Thoracic aorta (tissue), 2 donors: ENCODE measurements around the gene HEXD. TPM values are rescaled to one million over a fixed set of nuclear protein-coding genes. Genes with fewer than 3 reads are reported as not detected.
"Not testable (repeated sequence)": the region's sequence is repeated elsewhere in the genome, so short reads cannot be mapped to it uniquely, and the experiment has no call there.

Source experiments
- ATAC-seq: fragments of 150-250 bp; one replicate; pipeline ENCODE4 v1.8.0; 2017; ENCODE audit warnings: low read depth; ENCODE audit not compliant: insufficient number of reproducible peaks, low FRiP score
- DNase-seq: peaks from one replicate; pipeline ENCODE4 v3.0.0-alpha.2; 2020; ENCODE audit warnings: low spot score
- H3K27ac ChIP-seq, 2 donors: fragments of 200-600 bp; sonication (generic); 1 replicate in 1 of 2; 2 replicates in 1 of 2; pipeline ENCODE4 v1.5.1; 2016; ENCODE audit warnings: mild to moderate bottlenecking in 2 of 2, moderate library complexity in 2 of 2
- H3K27me3 ChIP-seq: fragments of 200-600 bp; sonication (generic); replicated peaks from 2 replicates; pipeline ENCODE4 v1.6.0; 2016; ENCODE audit warnings: mild to moderate bottlenecking; ENCODE audit not compliant: insufficient read depth
- H3K36me3 ChIP-seq: fragments of 200-600 bp; sonication (generic); one replicate; pipeline ENCODE4 v1.5.1; 2016
- H3K4me1 ChIP-seq, 2 donors: fragments of 200-600 bp; sonication (generic); 1 replicate in 1 of 2; 2 replicates in 1 of 2; pipeline versions ENCODE4 v1.5.1 to v1.6.0; 2016; ENCODE audit warnings: low read depth in 2 of 2, mild to moderate bottlenecking in 1 of 2; ENCODE audit not compliant: control insufficient read depth in 1 of 2
- H3K4me3 ChIP-seq: fragments of 200-600 bp; sonication (generic); 2 replicates; pipeline ENCODE4 v1.5.1; 2016; ENCODE audit warnings: mild to moderate bottlenecking
- H3K9me3 ChIP-seq: fragments of 200-600 bp; sonication (generic); 2 replicates; pipeline ENCODE4 v1.5.1; 2016
- CTCF ChIP-seq: fragments of 200-600 bp; sonication (generic); IDR thresholded peaks from one replicate; pipeline ENCODE4 v1.5.1; 2019; ENCODE audit warnings: antibody characterized with exemption
- total RNA-seq, 2 donors: library from RNA; depleted of rRNA; stranded (reverse); fragments of >200 nt; gene quantifications; one replicate each; pipeline versions ENCODE4 v1.1.0 to v1.2.3, GENCODE V29; 2016

HEXD gene
- total RNA-seq, 2 donors from 2014 or later = 31.4 to 34.7 TPM

GRCh38 chr17:82376042-82376730 is 42.0 kb upstream of the HEXD start:
- TF ChIP-seq CTCF = no peak
- Histone ChIP-seq H3K36me3 (no peaks in the 10 kb centered on the region), H3K27ac (no peak overlapping the region), H3K4me1 (peaks cover 0 to 36% of the 10 kb centered on the region in 2 donors), H3K9me3 (no peaks in the 10 kb centered on the region), H3K27me3 (peaks cover 22% of the 10 kb centered on the region), H3K4me3 (no peak overlapping the region)
- DNase-seq (no peak), ATAC-seq (no peak)

GRCh38 chr17:82377294-82377693 is 40.9 kb upstream of the HEXD start:
- peaks cover 19% of the 10 kb centered on the region for H3K27me3 ChIP-seq
- not testable (repeated sequence) for ATAC-seq

GRCh38 chr17:82377924-82378740 is 40.0 kb upstream of the HEXD start:
- no peak overlapping the region for H3K27ac ChIP-seq
- peaks cover 0 to 30% of the 10 kb centered on the region in 2 donors for H3K4me1 ChIP-seq
- H3K4me3 ChIP-seq = no peak overlapping the region
- DNase-seq (no peak), ATAC-seq (no peak)
- H3K9me3 ChIP-seq = no peaks in the 10 kb centered on the region
- no peaks in the 10 kb centered on the region for H3K36me3 ChIP-seq
- peaks cover 11% of the 10 kb centered on the region for H3K27me3 ChIP-seq
- no peak for TF ChIP-seq CTCF

More at GRCh38 chr17:82377294-82377693, 40.9 kb upstream of the HEXD start:
- H3K9me3 ChIP-seq, H3K36me3 ChIP-seq, DNase-seq, H3K4me3 ChIP-seq, H3K27ac ChIP-seq: not testable (repeated sequence)
- peaks cover 0 to 30% of the 10 kb centered on the region in 2 donors for H3K4me1 ChIP-seq

GRCh38 chr17:82378741-82379021 is 39.5 kb upstream of the HEXD start:
- Histone ChIP-seq H3K27ac (no peak overlapping the region), H3K4me3 (no peak overlapping the region), H3K9me3 (no peaks in the 10 kb centered on the region), H3K4me1 (peaks cover 0 to 30% of the 10 kb centered on the region in 2 donors), H3K27me3 (peaks cover 6% of the 10 kb centered on the region), H3K36me3 (no peaks in the 10 kb centered on the region)
- TF ChIP-seq CTCF = no peak
- ATAC-seq (no peak), DNase-seq (no peak)

- TF ChIP-seq CTCF = no peak
- H3K4me3 ChIP-seq = peak overlapping the region; percentile 54
- H3K9me3 ChIP-seq = no peaks in the 10 kb centered on the region
- no peaks in the 10 kb centered on the region for H3K27me3 ChIP-seq
- ATAC-seq (no peak), DNase-seq (no peak)
- H3K36me3 ChIP-seq = no peaks in the 10 kb centered on the region
- H3K27ac ChIP-seq = no peak overlapping the region
- peaks cover 14 to 54% of the 10 kb centered on the region in 2 donors for H3K4me1 ChIP-seq
Observed at GRCh38 chr17:82380860-82381702, 37.1 kb upstream of the HEXD start.

- H3K27me3 ChIP-seq, ATAC-seq, H3K27ac ChIP-seq, H3K9me3 ChIP-seq, H3K36me3 ChIP-seq, H3K4me3 ChIP-seq, DNase-seq: not testable (repeated sequence)
- H3K4me1 ChIP-seq = peaks cover 14 to 60% of the 10 kb centered on the region in 2 donors
Observed at GRCh38 chr17:82381703-82382009, 36.5 kb upstream of the HEXD start.

- not testable (repeated sequence) for H3K36me3 ChIP-seq, H3K27me3 ChIP-seq, H3K4me3 ChIP-seq, H3K27ac ChIP-seq, DNase-seq, H3K9me3 ChIP-seq, ATAC-seq
- H3K4me1 ChIP-seq = peaks cover 14 to 63% of the 10 kb centered on the region in 2 donors
Observed at GRCh38 chr17:82382220-82382932, 35.8 kb upstream of the HEXD start.
